Thoracic aorta (tissue), 2 donors: Measurements from ENCODE around the gene GYPC. TPM values are rescaled to one million over a fixed set of nuclear protein-coding genes. Genes with fewer than 3 reads are reported as not detected.

Experiments
- ATAC-seq: fragments of 150-250 bp; one replicate; pipeline ENCODE4 v1.8.0; 2017; ENCODE audit warnings: low read depth; ENCODE audit not compliant: insufficient number of reproducible peaks, low FRiP score
- DNase-seq: peaks from one replicate; pipeline ENCODE4 v3.0.0-alpha.2; 2020; ENCODE audit warnings: low spot score
- H3K27ac ChIP-seq, 2 donors: fragments of 200-600 bp; sonication (generic); 1 replicate in 1 of 2; 2 replicates in 1 of 2; pipeline ENCODE4 v1.5.1; 2016; ENCODE audit warnings: mild to moderate bottlenecking in 2 of 2, moderate library complexity in 2 of 2
- H3K27me3 ChIP-seq: fragments of 200-600 bp; sonication (generic); replicated peaks from 2 replicates; pipeline ENCODE4 v1.6.0; 2016; ENCODE audit warnings: mild to moderate bottlenecking; ENCODE audit not compliant: insufficient read depth
- H3K36me3 ChIP-seq: fragments of 200-600 bp; sonication (generic); one replicate; pipeline ENCODE4 v1.5.1; 2016
- H3K4me1 ChIP-seq, 2 donors: fragments of 200-600 bp; sonication (generic); 1 replicate in 1 of 2; 2 replicates in 1 of 2; pipeline versions ENCODE4 v1.5.1 to v1.6.0; 2016; ENCODE audit warnings: low read depth in 2 of 2, mild to moderate bottlenecking in 1 of 2; ENCODE audit not compliant: control insufficient read depth in 1 of 2
- H3K4me3 ChIP-seq: fragments of 200-600 bp; sonication (generic); 2 replicates; pipeline ENCODE4 v1.5.1; 2016; ENCODE audit warnings: mild to moderate bottlenecking
- H3K9me3 ChIP-seq: fragments of 200-600 bp; sonication (generic); 2 replicates; pipeline ENCODE4 v1.5.1; 2016
- CTCF ChIP-seq: fragments of 200-600 bp; sonication (generic); IDR thresholded peaks from one replicate; pipeline ENCODE4 v1.5.1; 2019; ENCODE audit warnings: antibody characterized with exemption
- total RNA-seq, 2 donors: library from RNA; depleted of rRNA; stranded (reverse); fragments of >200 nt; gene quantifications; one replicate each; pipeline versions ENCODE4 v1.1.0 to v1.2.3, GENCODE V29; 2016

Gene GYPC
- total RNA-seq, 2 donors from 2014 or later = 123 to 185 TPM

GRCh38 chr2:126668254-126668653, 12.3 kb downstream of the GYPC start:
- H3K36me3 ChIP-seq = peaks cover 3% of the 10 kb centered on the region
- no peak overlapping the region for H3K27ac ChIP-seq
- TF ChIP-seq CTCF = no peak
- no peak for DNase-seq
- H3K4me1 ChIP-seq = peaks cover 15 to 69% of the 10 kb centered on the region in 2 donors
- no peak for ATAC-seq
- H3K9me3 ChIP-seq = no peaks in the 10 kb centered on the region
- no peaks in the 10 kb centered on the region for H3K27me3 ChIP-seq
- H3K4me3 ChIP-seq = no peak overlapping the region

DNA sequence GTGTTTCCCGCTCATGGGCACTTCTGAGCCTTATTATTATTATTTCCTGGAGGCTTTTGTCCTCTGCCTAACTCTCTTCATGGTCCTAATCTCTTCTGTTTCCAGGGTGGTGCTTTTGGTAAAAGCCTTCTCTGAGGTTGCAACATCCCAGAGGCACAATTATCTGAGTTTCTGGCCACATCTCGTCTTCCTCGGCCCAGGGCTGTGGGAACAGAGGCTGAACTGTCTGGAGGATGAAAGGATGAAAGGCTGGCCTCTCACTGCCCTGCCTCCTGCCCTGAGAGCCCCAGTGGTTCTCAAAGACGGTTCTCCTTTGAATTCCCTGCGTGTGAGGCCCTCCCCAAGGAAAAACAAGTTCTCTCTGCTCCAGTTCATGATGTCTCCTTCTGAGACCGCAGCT, 13.8 kb downstream of the GYPC start:
- no peak for ATAC-seq
- DNase-seq = no peak

DNA sequence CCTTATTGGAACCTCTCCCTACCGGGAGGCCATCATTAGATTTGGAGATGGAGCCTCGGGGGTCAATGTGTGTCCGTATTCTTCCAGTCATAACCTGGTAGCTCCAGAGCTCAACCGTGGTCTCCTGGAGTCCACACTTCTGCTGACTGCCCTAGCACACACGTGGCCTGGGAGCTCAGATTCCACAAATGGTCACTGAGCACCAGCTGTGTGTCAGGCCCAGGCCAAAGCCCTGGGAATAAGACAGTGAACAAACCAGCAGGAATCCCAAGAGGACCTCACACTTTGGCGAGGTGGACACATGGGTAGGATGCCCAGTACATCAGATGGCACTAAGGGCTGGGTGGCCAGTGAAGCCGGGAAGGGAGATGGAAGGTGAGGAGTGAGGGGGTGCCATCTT, 15.5 kb downstream of the GYPC start:
- Histone ChIP-seq H3K36me3 (peaks cover 9% of the 10 kb centered on the region), H3K4me3 (no peak overlapping the region), H3K27me3 (no peaks in the 10 kb centered on the region), H3K9me3 (peaks cover 7% of the 10 kb centered on the region), H3K4me1 (peaks cover 0 to 41% of the 10 kb centered on the region in 2 donors), H3K27ac (no peak overlapping the region)
- no peak for ATAC-seq
- no peak for DNase-seq
- no peak for TF ChIP-seq CTCF

More for the DNA sequence above, 13.8 kb downstream of the GYPC start:
- no peak overlapping the region for H3K27ac ChIP-seq
- H3K4me1 ChIP-seq = peaks cover under 1 to 54% of the 10 kb centered on the region in 2 donors
- H3K9me3 ChIP-seq = no peaks in the 10 kb centered on the region
- peaks cover 3% of the 10 kb centered on the region for H3K36me3 ChIP-seq
- no peak for TF ChIP-seq CTCF
- no peak overlapping the region for H3K4me3 ChIP-seq
- no peaks in the 10 kb centered on the region for H3K27me3 ChIP-seq

DNA sequence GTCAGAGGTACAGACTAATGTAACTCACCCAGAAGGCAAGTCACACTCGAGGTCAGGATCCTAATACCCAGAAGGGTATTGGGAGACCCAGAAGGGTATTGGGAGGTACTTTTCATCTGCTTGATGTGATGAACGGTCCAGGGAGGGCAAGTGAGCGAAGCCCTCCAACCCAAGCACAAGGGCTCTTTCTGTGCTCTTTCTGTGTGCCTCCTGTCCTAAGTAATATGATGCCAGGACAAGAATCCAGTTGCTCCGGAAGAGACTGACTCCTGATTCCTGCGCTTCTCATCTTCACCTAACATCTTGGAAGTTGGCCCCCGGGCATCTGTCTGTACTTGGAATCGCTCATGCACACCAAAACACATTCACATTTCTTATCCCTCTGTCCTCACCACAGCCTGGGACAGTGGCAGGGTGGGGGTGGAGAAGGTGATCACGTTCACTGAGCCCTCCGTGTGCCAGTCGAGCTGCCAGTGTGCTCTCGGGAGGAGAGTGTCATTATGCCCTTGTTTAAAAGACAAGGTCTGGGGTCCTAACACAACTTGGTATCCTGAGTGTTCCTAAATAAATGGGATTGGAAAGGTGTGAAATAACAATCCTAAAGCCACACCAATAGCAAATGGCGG, 17.1 kb downstream of the GYPC start:
- ATAC-seq = no peak
- Histone ChIP-seq H3K4me3 (no peak overlapping the region), H3K27ac (no peak overlapping the region), H3K4me1 (peaks cover 0 to 28% of the 10 kb centered on the region in 2 donors), H3K36me3 (peaks cover 10% of the 10 kb centered on the region), H3K27me3 (no peaks in the 10 kb centered on the region), H3K9me3 (peaks cover 7% of the 10 kb centered on the region)
- TF ChIP-seq CTCF = no peak
- DNase-seq = no peak

DNA sequence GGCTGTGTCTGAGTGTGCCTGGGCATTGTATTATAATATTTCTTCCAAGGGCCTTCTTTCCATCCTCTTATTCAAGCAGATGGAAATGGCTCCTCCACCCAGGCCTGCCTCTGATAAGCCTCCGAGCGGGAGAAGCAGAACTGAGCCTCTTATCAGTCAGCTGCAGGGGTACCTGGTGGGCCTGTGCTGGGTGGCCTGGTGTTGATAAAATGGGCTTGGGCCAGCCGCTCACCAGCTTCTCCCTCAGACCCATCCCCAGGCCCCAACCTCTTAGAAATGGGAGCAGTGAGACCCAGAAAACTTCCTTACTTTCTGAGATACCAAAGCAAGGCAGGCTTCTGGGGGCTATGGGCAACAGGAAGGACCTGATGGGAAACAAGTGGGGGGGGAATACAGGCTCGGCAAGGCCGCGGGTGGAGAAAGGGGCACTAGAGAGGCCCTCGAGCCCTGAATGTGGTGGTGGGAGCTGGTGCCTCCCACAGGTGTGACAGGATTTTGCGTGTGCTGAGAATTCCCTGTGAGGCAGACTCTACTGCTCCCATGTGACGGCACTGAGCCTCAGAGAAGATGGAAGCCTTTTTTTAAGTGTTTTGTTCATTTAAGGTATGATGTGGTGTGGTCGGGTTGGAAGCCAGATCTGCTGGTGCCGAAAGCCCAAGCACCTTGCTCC, 18.3 kb downstream of the GYPC start:
- Histone ChIP-seq H3K9me3 (peaks cover 7% of the 10 kb centered on the region), H3K4me1 (peaks cover 0 to 17% of the 10 kb centered on the region in 2 donors), H3K27ac (no peak overlapping the region), H3K36me3 (peaks cover 10% of the 10 kb centered on the region), H3K4me3 (no peak overlapping the region), H3K27me3 (no peaks in the 10 kb centered on the region)
- DNase-seq = no peak
- ATAC-seq = no peak
- no peak for TF ChIP-seq CTCF
